Activated naive CD4-positive, alpha-beta T cell treated with anti-CD3 and anti-CD28 coated beads for 36 hours (primary cell): Measurements from ENCODE around the gene ACKR2. TPM values are rescaled to one million over a fixed set of nuclear protein-coding genes. Genes with fewer than 3 reads are reported as not detected.

ENCODE experiments used
- CTCF ChIA-PET: fragments of 350-600 bp; sonication (Branson Sonifier 250); formaldehyde crosslinking; loops from one replicate; lab custom pipeline; 2021; ENCODE audit warnings: antibody characterized with exemption; lab: Charles Lee
- DNase-seq: peaks from one replicate; pipeline ENCODE4 v3.0.0-alpha.2; 2020
- H3K27ac Mint-ChIP-seq: one replicate; pipeline ENCODE4 v1.8.0; 2021; ENCODE audit warnings: mild to moderate bottlenecking, mixed read lengths
- H3K27me3 Mint-ChIP-seq: one replicate; pipeline ENCODE4 v1.8.0; 2021; ENCODE audit warnings: low read depth, mixed read lengths
- H3K36me3 Mint-ChIP-seq: one replicate; pipeline ENCODE4 v1.8.0; 2021; ENCODE audit warnings: low read depth, mixed read lengths
- H3K4me1 Mint-ChIP-seq: one replicate; pipeline ENCODE4 v1.8.0; 2021; ENCODE audit warnings: low read depth, mixed read lengths
- H3K4me3 Mint-ChIP-seq: one replicate; pipeline ENCODE4 v1.8.0; 2021; ENCODE audit warnings: mild to moderate bottlenecking, moderate library complexity, mixed read lengths
- H3K9me3 Mint-ChIP-seq: one replicate; pipeline ENCODE4 v1.8.0; 2021; ENCODE audit warnings: mixed read lengths
- intact Hi-C: fragments of 100-400 bp; cut with micrococcal nuclease; formaldehyde crosslinking; loops from one replicate; pipeline ENCODE4 v1.15.1; 2023
- total RNA-seq, 2 experiments: library from RNA; stranded (reverse); gene quantifications; one replicate each; pipeline ENCODE4 v1.2.3, GENCODE V29; 2021

The ACKR2 gene
- total RNA-seq, 2 experiments from 2014 or later = 0.42 to 0.76 TPM

DNA sequence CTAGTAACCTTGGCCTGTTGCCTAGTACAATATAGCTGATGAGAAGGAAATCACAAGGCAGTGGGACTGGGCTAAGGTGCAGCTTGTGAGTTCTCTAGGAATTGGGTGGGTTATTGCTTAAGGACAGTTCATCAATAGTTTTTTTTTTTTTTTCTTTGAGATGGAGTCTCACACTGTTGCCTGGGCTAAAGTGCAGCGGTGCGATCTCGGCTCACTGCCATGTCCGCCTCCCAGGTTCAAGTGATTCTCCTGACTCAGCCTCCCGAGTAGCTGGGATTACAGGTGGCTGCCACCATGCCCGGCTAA is 11.5 kb downstream of the ACKR2 start:
- intact Hi-C loops = no loop called here
- no peak overlapping the region for H3K4me3 Mint-ChIP-seq
- H3K9me3 Mint-ChIP-seq = no peaks in the 10 kb centered on the region
- no peaks in the 10 kb centered on the region for H3K4me1 Mint-ChIP-seq
- no peak for DNase-seq
- CTCF ChIA-PET = interaction anchor here (1.4 to 2.7 kb wide), 2 partner anchors 10 to 27 kb away, joined by 5 to 11 read pairs; no protein-coding TSS in a partner anchor
- H3K27me3 Mint-ChIP-seq = no peaks in the 10 kb centered on the region
- H3K36me3 Mint-ChIP-seq = no peaks in the 10 kb centered on the region
- no peak overlapping the region for H3K27ac Mint-ChIP-seq

- H3K27ac Mint-ChIP-seq = no peak overlapping the region
- no peaks in the 10 kb centered on the region for H3K9me3 Mint-ChIP-seq
- H3K27me3 Mint-ChIP-seq = no peaks in the 10 kb centered on the region
- CTCF ChIA-PET = interaction anchor here (1.0 kb wide), 1 partner anchor 9 kb away, joined by 3 read pairs; no protein-coding TSS in a partner anchor
- no peaks in the 10 kb centered on the region for H3K4me1 Mint-ChIP-seq
- no peak overlapping the region for H3K4me3 Mint-ChIP-seq
- no peak for DNase-seq
- intact Hi-C loops = no loop called here
- no peaks in the 10 kb centered on the region for H3K36me3 Mint-ChIP-seq
These were observed 13.6 kb downstream of the ACKR2 start for GRCh38 chr3:42822828-42823227.

- no peaks in the 10 kb centered on the region for H3K4me1 Mint-ChIP-seq
- H3K9me3 Mint-ChIP-seq = no peaks in the 10 kb centered on the region
- CTCF ChIA-PET = no interaction called here
- no peak overlapping the region for H3K27ac Mint-ChIP-seq
- DNase-seq = no peak
- intact Hi-C loops = no loop called here
- no peaks in the 10 kb centered on the region for H3K27me3 Mint-ChIP-seq
- no peak overlapping the region for H3K4me3 Mint-ChIP-seq
- H3K36me3 Mint-ChIP-seq = no peaks in the 10 kb centered on the region
These were observed 14.1 kb downstream of the ACKR2 start for GRCh38 chr3:42823351-42823750.

DNA sequence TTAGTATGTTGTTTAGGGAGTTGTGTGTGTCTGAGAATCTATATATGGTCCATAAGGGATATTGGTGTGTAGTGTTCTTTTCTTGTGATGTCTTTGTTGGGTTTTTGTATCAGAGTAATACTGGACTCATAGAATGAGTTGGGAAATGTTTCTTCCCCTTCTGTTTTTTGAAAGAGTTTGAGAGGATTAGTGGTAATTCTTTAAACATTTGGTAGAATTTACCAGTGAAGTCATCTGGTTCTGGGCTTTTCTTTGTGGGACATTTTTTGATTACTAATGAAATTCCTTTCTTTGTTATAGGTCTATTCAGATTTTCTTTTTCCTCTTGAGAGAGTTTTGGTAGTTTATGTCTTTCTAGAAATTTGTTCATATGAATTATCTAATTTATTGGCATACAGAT is 16.9 kb downstream of the ACKR2 start:
- CTCF ChIA-PET = no interaction called here

DNA sequence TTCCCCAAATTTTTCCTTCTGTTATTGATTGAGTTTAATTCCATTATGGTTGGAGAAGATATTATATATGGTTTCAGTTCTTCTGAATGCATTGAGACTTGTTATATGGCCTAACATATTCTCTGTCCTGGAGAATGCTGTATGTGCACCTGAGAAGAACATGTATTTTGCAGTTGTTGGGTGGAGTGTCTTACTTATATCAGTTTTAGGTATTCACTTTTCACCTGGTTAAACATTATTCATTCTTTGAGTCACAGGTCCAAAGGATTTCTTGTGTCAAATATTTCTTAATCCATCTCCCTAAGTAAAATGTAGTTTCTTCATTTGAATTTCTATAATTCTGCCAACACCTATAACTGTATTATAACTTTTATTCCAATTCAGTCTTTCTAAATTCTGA is 17.8 kb downstream of the ACKR2 start:
- CTCF ChIA-PET = no interaction called here
- H3K27ac Mint-ChIP-seq = no peak overlapping the region
- intact Hi-C loops = no loop called here
- no peak for DNase-seq
- no peaks in the 10 kb centered on the region for H3K4me1 Mint-ChIP-seq
- H3K9me3 Mint-ChIP-seq = no peaks in the 10 kb centered on the region
- H3K36me3 Mint-ChIP-seq = no peaks in the 10 kb centered on the region
- H3K27me3 Mint-ChIP-seq = no peaks in the 10 kb centered on the region
- no peak overlapping the region for H3K4me3 Mint-ChIP-seq

More for the DNA sequence above, 16.9 kb downstream of the ACKR2 start:
- intact Hi-C loops = no loop called here
- no peak for DNase-seq
- Mint-ChIP-seq H3K4me1 (no peaks in the 10 kb centered on the region), H3K9me3 (no peaks in the 10 kb centered on the region), H3K36me3 (no peaks in the 10 kb centered on the region), H3K27ac (no peak overlapping the region), H3K4me3 (no peak overlapping the region), H3K27me3 (no peaks in the 10 kb centered on the region)

GRCh38 chr3:42827654-42828053 is 18.4 kb downstream of the ACKR2 start:
- CTCF ChIA-PET = no interaction called here
- intact Hi-C loops = no loop called here
- H3K9me3 Mint-ChIP-seq = no peaks in the 10 kb centered on the region
- H3K4me3 Mint-ChIP-seq = no peak overlapping the region
- DNase-seq = no peak
- H3K27ac Mint-ChIP-seq = no peak overlapping the region
- H3K27me3 Mint-ChIP-seq = no peaks in the 10 kb centered on the region
- H3K36me3 Mint-ChIP-seq = no peaks in the 10 kb centered on the region
- H3K4me1 Mint-ChIP-seq = no peaks in the 10 kb centered on the region

- no peak overlapping the region for H3K4me3 Mint-ChIP-seq
- no peak overlapping the region for H3K27ac Mint-ChIP-seq
- no peaks in the 10 kb centered on the region for H3K4me1 Mint-ChIP-seq
- CTCF ChIA-PET = interaction anchor here (0.9 to 1.0 kb wide), 2 partner anchors 10 to 49 kb away, joined by 3 to 5 read pairs; no protein-coding TSS in a partner anchor
- H3K27me3 Mint-ChIP-seq = no peaks in the 10 kb centered on the region
- no peaks in the 10 kb centered on the region for H3K36me3 Mint-ChIP-seq
- H3K9me3 Mint-ChIP-seq = no peaks in the 10 kb centered on the region
- intact Hi-C loops = no loop called here
- DNase-seq = no peak
These were observed 19.9 kb downstream of the ACKR2 start for GRCh38 chr3:42829083-42829627.

DNA sequence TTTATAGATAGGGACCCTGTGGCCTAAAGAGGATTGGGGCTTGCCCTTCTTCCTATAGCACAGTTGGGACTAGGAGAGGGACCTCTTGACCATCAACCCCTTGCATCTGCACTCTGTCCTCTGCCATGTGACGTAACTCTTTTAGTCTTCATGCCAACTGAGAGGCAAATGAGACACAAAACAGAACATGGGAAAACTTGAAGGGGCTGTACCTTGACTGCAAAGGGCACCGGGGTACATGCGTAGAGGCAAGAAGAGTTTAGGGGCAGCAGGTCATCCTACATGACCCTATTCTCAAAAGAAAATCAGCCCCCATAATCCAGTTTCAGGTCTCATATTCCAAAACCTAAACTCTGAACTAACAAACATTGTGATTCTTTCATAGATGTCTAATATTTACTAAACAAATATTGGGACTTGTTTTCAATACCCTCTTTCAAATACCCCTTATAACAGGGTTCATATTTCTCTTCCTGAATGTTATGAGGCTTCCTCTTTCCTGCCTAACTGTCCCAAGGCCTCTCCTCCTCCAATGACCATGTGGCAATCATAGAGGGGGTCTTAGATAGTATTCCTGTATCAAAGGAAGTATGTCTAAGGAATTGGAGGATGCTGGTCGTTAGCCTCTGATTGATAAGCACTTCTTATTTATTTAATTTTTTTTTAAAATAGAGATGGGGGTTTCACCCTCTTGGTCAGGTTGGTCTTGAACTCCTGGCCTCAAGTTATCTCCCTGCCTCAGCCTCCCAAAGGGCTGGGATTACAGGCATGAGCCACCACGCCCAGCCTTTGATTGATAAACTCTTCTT is 20.6 kb downstream of the ACKR2 start:
- no peak overlapping the region for H3K27ac Mint-ChIP-seq
- no peak for DNase-seq
- no peak overlapping the region for H3K4me3 Mint-ChIP-seq
- no peaks in the 10 kb centered on the region for H3K27me3 Mint-ChIP-seq
- H3K4me1 Mint-ChIP-seq = no peaks in the 10 kb centered on the region
- no peaks in the 10 kb centered on the region for H3K36me3 Mint-ChIP-seq
- CTCF ChIA-PET = interaction anchor here (0.6 to 1.8 kb wide), 9 partner anchors 10 to 1709 kb away, joined by 3 to 11 read pairs (median 5); no protein-coding TSS in a partner anchor
- intact Hi-C loops = no loop called here
- no peaks in the 10 kb centered on the region for H3K9me3 Mint-ChIP-seq

DNA sequence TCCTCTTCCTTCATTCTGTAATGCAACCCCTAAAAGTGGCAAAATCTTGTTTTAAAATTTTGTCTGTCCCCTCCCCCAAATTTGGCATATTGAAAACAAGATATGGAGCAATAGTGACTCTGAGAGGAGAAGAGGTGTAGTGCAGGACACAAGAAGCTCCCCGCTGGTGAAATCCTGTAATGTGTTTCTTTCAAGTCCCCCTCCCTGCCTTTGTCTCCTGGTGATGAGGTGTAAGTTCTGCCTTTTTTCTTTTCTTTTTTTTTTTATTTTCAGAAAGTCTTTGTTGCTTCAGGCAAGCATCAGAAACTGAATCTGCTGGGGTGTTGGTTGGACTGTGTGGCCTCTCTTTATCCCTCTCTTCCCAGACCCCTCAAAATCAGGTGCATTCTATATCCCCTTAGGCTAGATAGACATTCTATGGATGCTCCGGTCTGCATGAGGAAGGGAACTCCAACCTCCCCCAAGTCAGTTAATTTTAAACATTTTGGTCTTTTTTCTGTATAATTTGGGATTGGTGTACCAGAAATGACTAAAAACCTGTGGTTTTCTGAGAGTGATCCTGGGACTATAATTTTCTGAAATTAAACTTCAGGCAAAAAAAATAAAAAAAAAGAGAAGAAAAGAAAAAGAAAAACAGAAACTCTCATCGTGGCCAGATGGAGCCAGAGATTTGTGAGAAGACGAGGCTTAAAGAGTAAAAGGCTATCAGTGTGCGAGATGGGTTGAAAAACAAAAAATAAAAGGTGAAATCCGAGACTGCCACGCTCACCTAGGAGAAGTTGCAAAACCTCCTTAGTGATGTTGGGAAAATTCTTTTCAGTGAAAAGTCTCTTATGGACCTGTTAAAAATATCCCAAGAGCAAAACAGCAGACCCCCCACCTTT is 21.4 kb downstream of the ACKR2 start:
- Mint-ChIP-seq H3K4me1 (no peaks in the 10 kb centered on the region), H3K4me3 (no peak overlapping the region), H3K27me3 (no peaks in the 10 kb centered on the region), H3K27ac (no peak overlapping the region), H3K9me3 (no peaks in the 10 kb centered on the region), H3K36me3 (no peaks in the 10 kb centered on the region)
- no peak for DNase-seq
- intact Hi-C loops = loop anchor here (1.0 kb wide), 3 partner anchors 9 to 51 kb away; no protein-coding TSS in a partner anchor
- CTCF ChIA-PET = interaction anchor here (0.6 to 2.1 kb wide), 20 partner anchors 8 to 1710 kb away, joined by 3 to 16 read pairs (median 4); partner anchors contain the start of gene CYP8B1

GRCh38 chr3:42831321-42831713 is 22.1 kb downstream of the ACKR2 start:
- DNase-seq = peak; percentile 92
- CTCF ChIA-PET = interaction anchor here (0.6 to 2.1 kb wide), 16 partner anchors 9 to 582 kb away, joined by 3 to 16 read pairs (median 4); partner anchors contain the start of gene CYP8B1
- Mint-ChIP-seq H3K27ac (no peak overlapping the region), H3K4me1 (no peaks in the 10 kb centered on the region), H3K27me3 (no peaks in the 10 kb centered on the region), H3K36me3 (no peaks in the 10 kb centered on the region), H3K9me3 (no peaks in the 10 kb centered on the region), H3K4me3 (no peak overlapping the region)
- intact Hi-C loops = loop anchor here (1.0 kb wide), 3 partner anchors 8 to 50 kb away; no protein-coding TSS in a partner anchor

DNA sequence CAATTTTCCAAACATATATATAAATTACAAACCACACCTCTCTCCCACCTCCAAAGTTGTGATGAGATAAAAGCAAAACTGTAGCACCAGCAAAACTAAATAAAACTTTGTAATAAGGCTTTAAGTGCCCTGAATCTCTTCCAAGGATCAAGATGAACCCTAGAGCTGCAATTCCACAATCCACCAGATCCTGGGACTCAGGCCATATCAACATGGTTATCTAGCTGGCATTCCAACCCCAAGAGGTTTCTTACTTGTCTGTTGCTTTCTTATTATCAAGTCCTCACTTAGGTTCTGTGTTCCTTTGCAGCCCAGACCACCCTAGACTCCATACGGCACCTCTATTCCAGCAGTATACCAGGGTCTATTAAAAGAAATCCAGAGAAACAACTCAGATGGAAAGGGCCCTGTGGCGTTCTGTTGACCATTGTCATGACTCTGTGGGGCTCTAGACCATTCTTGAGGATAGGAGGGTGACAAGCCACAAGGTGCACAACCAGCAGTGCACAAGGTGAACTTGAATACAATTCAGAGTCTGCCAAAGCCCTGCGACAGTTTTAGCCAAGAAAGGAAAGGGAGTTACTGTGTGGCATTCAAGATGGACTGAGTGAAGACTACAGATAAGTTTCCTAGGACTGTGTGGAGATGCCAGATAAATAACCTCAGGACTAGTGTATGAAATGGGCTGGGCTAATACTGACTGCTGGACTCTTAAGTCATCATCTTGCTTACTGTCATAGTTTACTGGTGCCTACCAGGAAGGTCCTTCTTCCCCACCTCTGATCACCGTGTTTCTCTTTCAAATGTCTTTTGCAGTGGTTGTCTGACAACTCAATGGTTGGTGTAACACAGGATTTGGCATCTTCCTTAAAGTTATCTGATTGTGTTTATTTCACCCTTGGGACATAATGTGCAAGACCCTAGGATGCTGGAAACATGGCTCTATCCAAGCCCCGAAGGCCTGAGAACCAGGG is 27.2 kb downstream of the ACKR2 start:
- CTCF ChIA-PET = interaction anchor here (0.7 kb wide), 1 partner anchor 45 kb away, joined by 3 read pairs; no protein-coding TSS in a partner anchor
- H3K27ac Mint-ChIP-seq = no peak overlapping the region
- no peaks in the 10 kb centered on the region for H3K9me3 Mint-ChIP-seq
- no peak for DNase-seq
- H3K4me3 Mint-ChIP-seq = no peak overlapping the region
- H3K4me1 Mint-ChIP-seq = no peaks in the 10 kb centered on the region
- intact Hi-C loops = no loop called here
- H3K27me3 Mint-ChIP-seq = no peaks in the 10 kb centered on the region
- no peaks in the 10 kb centered on the region for H3K36me3 Mint-ChIP-seq
